GM10266 (cell line): ENCODE results near the gene ABTB2.

ENCODE experiments used
- DNase-seq: peaks from one replicate; pipeline ENCODE4 v3.0.0; 2012; ENCODE audit errors: extremely low spot score
- TF ChIP-seq, protein P1 (sequence below): IDR thresholded peaks from 2 replicates; pipeline ENCODE4 v1.5.1; 2012; ENCODE audit warnings: mild to moderate bottlenecking, low read depth; ENCODE audit not compliant: control insufficient read depth, insufficient read depth; ENCODE audit errors: missing control alignments

ABTB2 gene

DNA sequence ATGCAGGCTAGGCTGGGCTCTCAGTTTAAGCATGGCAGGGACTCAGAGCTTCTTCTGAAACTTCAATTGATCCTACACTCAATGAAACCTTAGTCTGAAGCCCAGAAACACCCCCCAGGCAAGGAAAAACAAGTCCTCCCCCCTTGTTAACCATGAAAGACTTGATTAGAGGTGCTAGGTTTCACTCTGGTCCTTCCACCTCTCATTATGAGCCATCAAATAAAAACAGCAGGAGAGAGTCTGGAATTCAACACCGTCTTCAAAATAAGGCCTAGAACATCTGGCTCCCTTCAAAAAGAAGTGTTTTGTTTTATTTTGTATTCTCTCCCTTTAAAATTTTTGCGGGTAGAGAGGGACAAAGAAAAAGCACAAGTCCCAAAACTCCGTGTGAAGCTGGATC, 156.7 kb downstream of the ABTB2 start:
- no peak for DNase-seq
- TF ChIP-seq, protein P1, sequence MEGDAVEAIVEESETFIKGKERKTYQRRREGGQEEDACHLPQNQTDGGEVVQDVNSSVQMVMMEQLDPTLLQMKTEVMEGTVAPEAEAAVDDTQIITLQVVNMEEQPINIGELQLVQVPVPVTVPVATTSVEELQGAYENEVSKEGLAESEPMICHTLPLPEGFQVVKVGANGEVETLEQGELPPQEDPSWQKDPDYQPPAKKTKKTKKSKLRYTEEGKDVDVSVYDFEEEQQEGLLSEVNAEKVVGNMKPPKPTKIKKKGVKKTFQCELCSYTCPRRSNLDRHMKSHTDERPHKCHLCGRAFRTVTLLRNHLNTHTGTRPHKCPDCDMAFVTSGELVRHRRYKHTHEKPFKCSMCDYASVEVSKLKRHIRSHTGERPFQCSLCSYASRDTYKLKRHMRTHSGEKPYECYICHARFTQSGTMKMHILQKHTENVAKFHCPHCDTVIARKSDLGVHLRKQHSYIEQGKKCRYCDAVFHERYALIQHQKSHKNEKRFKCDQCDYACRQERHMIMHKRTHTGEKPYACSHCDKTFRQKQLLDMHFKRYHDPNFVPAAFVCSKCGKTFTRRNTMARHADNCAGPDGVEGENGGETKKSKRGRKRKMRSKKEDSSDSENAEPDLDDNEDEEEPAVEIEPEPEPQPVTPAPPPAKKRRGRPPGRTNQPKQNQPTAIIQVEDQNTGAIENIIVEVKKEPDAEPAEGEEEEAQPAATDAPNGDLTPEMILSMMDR: no peak

DNA sequence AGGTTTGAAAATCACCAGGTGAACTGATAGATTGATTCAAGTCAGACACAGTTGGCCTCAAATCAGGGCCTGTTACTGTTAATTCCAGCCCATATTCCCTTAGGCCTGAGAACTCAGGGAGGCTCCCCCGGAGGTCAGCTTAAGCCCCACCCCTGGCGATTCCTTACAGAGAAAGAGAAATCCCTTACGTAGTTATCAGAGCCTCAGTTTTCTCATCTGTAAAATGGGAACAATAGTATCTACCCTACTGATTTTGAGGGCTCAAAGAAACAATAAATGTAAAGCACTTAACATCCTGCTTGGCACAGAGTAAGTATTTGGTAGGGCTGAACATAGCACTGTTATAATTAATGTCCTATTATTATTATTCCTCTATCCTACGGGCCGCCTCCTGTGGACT, 158.3 kb downstream of the ABTB2 start:
- no peak for DNase-seq
- TF ChIP-seq, protein P1: no peak

DNA sequence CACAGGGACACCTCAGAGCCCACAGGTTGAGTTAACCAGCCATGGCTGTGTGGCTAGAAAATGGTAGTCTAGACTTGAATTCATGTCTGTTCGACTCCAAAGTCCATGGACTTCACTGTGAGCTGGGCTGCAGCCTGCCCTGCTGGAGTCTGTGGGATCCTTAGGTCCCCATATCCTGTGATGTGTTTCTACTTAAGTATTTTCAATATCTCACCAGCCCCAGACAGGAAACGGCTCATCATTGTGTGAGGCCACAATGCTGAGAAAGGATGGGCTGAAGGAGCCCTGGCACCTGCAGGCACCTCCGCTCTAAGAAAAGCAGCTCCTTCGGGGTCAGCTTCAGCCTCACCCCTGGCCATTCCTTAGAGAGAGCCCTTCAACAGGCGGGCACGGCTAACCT, 159.3 kb downstream of the ABTB2 start:
- no peak for DNase-seq
- TF ChIP-seq, protein P1: no peak

DNA sequence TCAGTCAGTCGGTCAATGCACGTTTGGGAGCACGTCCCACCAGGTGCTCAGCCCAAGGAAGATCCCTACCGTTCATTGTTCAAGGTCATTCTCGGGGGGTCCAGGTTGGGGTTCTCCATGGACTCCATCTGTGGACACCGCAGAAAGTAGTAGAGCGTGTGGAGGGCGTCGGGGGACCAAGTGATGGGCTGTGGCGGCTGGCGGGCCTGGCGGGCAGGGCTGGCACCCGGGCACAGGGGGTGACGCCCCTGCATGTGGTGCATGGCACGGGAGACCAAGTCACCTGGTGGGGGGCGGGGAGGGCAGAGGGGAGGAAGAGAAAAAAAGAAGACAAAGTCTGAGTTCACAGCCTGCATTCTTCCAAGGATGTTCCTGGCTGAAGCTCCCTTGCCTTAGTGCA, 160.6 kb downstream of the ABTB2 start:
- DNase-seq: no peak
- TF ChIP-seq, protein P1: no peak

DNA sequence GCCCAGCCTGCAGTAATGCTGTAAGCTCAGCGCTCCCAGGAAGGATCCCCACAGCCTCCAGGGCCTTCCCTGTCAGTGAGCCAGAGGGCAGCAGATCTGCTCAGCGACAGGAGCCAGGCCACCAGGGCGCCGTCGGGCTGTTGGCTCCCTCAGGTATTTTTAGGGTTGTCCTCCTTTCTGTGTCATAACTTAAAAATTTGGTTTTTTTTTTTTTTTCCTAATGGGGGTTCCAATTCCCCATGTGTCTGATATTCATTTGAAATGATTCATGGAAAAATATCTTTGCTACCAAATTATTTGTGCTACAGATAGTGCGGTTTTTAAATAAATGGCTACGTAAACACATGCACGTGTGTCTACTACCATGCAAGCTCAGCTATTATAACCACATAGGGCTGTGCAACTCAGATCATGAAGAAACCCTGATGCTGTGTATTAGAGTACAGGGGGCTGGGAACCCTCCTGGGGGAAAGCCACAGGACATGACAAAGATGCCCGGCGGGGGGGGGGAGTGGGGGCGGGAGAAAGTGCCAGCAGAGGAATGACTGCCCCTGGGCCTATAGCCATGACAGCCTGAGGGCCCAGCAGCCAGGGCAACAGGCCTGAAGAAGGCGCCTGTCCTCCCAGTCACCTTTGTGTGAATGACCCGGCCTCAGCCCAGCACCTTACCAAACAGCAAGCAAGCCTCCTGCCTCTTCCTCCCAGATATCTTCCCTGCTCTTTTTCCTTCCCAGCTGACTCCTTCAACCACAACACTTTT, 163.1 kb downstream of the ABTB2 start:
- DNase-seq: no peak
- TF ChIP-seq, protein P1: no peak

DNA sequence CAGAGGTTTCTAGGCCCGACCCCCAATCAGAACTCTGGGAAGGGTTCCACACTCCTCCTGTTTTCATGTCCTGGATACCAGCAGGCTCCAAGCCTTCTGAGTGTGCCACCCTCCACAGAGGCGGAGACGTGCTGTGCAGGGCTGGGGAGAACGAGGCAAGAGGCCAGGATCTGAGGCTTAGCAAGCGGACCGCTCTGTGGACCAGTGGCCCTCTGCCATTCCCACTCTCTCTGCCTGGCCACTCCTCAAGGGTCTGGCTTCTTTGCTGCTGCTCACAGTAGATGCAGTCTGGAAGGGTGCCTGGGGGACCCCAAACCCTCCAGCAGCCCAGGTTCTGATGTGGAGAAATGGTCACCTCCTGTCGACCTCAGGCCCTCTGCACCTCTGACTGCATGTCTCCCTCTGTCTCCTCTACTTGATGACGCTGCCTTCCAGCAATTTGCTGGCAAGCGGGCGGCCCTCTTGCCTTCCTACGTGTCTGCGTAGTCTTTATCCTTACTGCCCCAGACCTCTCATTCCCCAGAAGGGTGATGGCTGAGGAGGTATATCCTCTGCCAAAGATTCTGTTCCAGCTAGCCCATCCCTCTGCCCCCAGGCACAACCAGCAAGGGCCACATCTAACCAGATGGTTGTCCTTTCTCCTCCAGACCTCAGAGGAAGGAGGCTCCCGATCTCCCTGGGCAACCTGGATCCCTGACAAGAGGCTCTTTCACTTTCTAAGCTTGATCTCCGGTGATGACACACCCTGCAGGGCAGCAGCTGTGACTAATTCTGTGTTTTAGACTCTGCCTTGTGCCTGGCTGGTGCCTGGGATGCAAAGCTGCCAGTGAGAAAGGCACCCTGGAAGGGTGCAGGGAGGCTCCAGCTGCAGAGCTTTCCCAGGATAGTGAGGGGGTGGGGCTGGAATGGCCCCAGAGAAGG, 165.1 kb downstream of the ABTB2 start:
- DNase-seq: no peak
- TF ChIP-seq, protein P1: no peak

DNA sequence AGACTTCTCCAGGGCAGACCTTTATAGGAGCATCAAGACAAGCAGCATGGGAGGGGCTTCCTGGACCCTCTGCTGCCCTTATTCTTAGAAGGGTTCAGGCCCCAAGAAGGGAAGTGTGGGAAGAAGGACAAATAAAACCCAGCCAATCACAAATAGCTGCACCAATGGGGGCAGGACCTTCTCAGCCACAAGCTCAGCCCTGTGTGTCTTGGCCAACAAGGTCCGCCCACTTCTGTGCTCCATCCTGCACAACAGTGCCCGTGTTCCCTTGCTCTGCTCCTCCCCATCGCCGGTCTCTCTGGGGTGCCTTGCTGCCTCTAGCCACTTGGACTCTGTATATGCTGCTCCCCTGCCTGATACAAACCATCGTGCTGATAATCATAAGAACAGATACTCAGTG, 166.2 kb downstream of the ABTB2 start:
- TF ChIP-seq, protein P1: no peak
- no peak for DNase-seq
